WTC11 (cell line): ENCODE results near the gene GDPD3. TPM values are rescaled to one million over a fixed set of nuclear protein-coding genes. Genes with fewer than 3 reads are reported as not detected.

ENCODE experiments used
- ATAC-seq: fragments of 200-7000 bp; cut with Tn5 transposase; 2 replicates; pipeline ENCODE4 v1.10.0; 2021; ENCODE audit warnings: mild to moderate bottlenecking, moderate library complexity
- CTCF ChIA-PET: fragments of 300-600 bp; sonication (Branson Sonifier 250); formaldehyde crosslinking; loops from one replicate; lab custom pipeline; 2021; ENCODE audit warnings: antibody characterized with exemption; lab: Charles Lee
- POLR2A ChIA-PET: fragments of 350-600 bp; sonication (Branson Sonifier 250); formaldehyde crosslinking; loops from one replicate; lab custom pipeline; 2021; ENCODE audit warnings: antibody characterized with exemption; lab: Charles Lee
- DNase-seq: peaks from one replicate; pipeline ENCODE4 v3.0.0; 2021; ENCODE audit warnings: low spot score
- H3K27ac Mint-ChIP-seq: 2 replicates; pipeline ENCODE4 v1.8.0; 2021; ENCODE audit warnings: mixed read lengths
- H3K27me3 Mint-ChIP-seq: 2 replicates; pipeline ENCODE4 v1.8.0; 2021; ENCODE audit warnings: low read depth, mild to moderate bottlenecking, moderate library complexity, mixed read lengths
- H3K36me3 Mint-ChIP-seq: 2 replicates; pipeline ENCODE4 v1.8.0; 2021; ENCODE audit warnings: mixed read lengths
- H3K4me1 Mint-ChIP-seq: 2 replicates; pipeline ENCODE4 v1.8.0; 2022; ENCODE audit warnings: mixed read lengths
- H3K4me3 Mint-ChIP-seq: 2 replicates; pipeline ENCODE4 v1.8.0; 2021; ENCODE audit warnings: mild to moderate bottlenecking, moderate library complexity, mixed read lengths
- H3K9me3 Mint-ChIP-seq: 2 replicates; pipeline ENCODE4 v1.8.0; 2021; ENCODE audit warnings: mixed read lengths
- ATF3 ChIP-seq: sonication (generic); formaldehyde crosslinking; conservative IDR thresholded peaks from 2 replicates; pipeline ENCODE4 v1.8.1; 2022; ENCODE audit warnings: mild to moderate bottlenecking, missing genetic modification reagents
- CREB1 ChIP-seq: sonication (generic); formaldehyde crosslinking; IDR thresholded peaks from 2 replicates; pipeline ENCODE4 v1.8.0; 2023; ENCODE audit warnings: mild to moderate bottlenecking, missing genetic modification reagents
- CTCF ChIP-seq: fragments of 200-600 bp; IDR thresholded peaks from 2 replicates; pipeline ENCODE4 v1.8.0; 2022; ENCODE audit warnings: antibody characterized with exemption
- E2F4 ChIP-seq: sonication (generic); formaldehyde crosslinking; IDR thresholded peaks from 2 replicates; pipeline ENCODE4 v1.8.1; 2022; ENCODE audit warnings: low read depth, mild to moderate bottlenecking, moderate library complexity, missing genetic modification reagents, borderline replicate concordance
- FOXK1 ChIP-seq: sonication (generic); formaldehyde crosslinking; IDR thresholded peaks from 2 replicates; pipeline ENCODE4 v1.8.0; 2022; ENCODE audit warnings: mild to moderate bottlenecking, moderate library complexity, missing genetic modification reagents
- FOXP4 ChIP-seq: sonication (generic); formaldehyde crosslinking; IDR thresholded peaks from 2 replicates; pipeline ENCODE4 v1.8.0; 2022; ENCODE audit warnings: mild to moderate bottlenecking, missing genetic modification reagents
- GTF2I ChIP-seq: fragments of 250-450 bp; sonication (Bioruptor Pico); conservative IDR thresholded peaks from 2 replicates; pipeline ENCODE4 v1.4.0; 2021; ENCODE audit warnings: mild to moderate bottlenecking
- HMGA2 ChIP-seq: fragments of 250-450 bp; sonication (Bioruptor Pico); IDR thresholded peaks from 2 replicates; pipeline ENCODE4 v1.4.0; 2021; ENCODE audit warnings: mild to moderate bottlenecking, moderate library complexity
- MAX ChIP-seq: sonication (generic); formaldehyde crosslinking; IDR thresholded peaks from 2 replicates; pipeline ENCODE4 v1.8.0; 2022; ENCODE audit warnings: mild to moderate bottlenecking, missing genetic modification reagents
- RORB ChIP-seq: fragments of 250-450 bp; sonication (Bioruptor Pico); IDR thresholded peaks from 2 replicates; pipeline ENCODE4 v1.9.0; 2021; ENCODE audit warnings: mild to moderate bottlenecking
- TEAD1 ChIP-seq: sonication (generic); formaldehyde crosslinking; IDR thresholded peaks from 2 replicates; pipeline ENCODE4 v1.8.0; 2022; ENCODE audit warnings: mild to moderate bottlenecking, missing genetic modification reagents
- TEAD4 ChIP-seq: sonication (generic); formaldehyde crosslinking; IDR thresholded peaks from 2 replicates; pipeline ENCODE4 v1.8.0; 2022; ENCODE audit warnings: mild to moderate bottlenecking, missing genetic modification reagents
- TP53 ChIP-seq: sonication (generic); formaldehyde crosslinking; IDR thresholded peaks from 2 replicates; pipeline ENCODE4 v1.8.1; 2023; ENCODE audit warnings: mild to moderate bottlenecking, missing genetic modification reagents
- USF1 ChIP-seq: sonication (generic); formaldehyde crosslinking; IDR thresholded peaks from 2 replicates; pipeline ENCODE4 v1.8.0; 2022; ENCODE audit warnings: mild to moderate bottlenecking, missing genetic modification reagents
- USF2 ChIP-seq: sonication (generic); formaldehyde crosslinking; IDR thresholded peaks from 2 replicates; pipeline ENCODE4 v1.8.1; 2023; ENCODE audit warnings: mild to moderate bottlenecking, missing genetic modification reagents, moderate library complexity
- ZMAT4 ChIP-seq: fragments of 250-450 bp; sonication (Bioruptor Pico); IDR thresholded peaks from 2 replicates; pipeline ENCODE4 v1.9.0; 2021; ENCODE audit warnings: mild to moderate bottlenecking
- ZNF425 ChIP-seq: fragments of 250-450 bp; sonication (Bioruptor Pico); conservative IDR thresholded peaks from 2 replicates; pipeline ENCODE4 v1.9.0; 2021; ENCODE audit warnings: mild to moderate bottlenecking
- ZSCAN18 ChIP-seq: fragments of 250-450 bp; sonication (Bioruptor Pico); IDR thresholded peaks from 2 replicates; pipeline ENCODE4 v2.1.2; 2022; ENCODE audit warnings: mild to moderate bottlenecking, moderate library complexity
- total RNA-seq: library from RNA; stranded (reverse); gene quantifications from 3 replicates; pipeline ENCODE4 v1.2.3, GENCODE V29; 2021

Gene GDPD3
- total RNA-seq, 1 experiment from 2014 or later: 2.5 TPM

GRCh38 chr16:30110661-30111060 is 2.7 kb downstream of the GDPD3 start (continued):
- TF ChIP-seq FOXP4 (CRISPR knock-in tag): no peak

- ChIA-PET CTCF (interaction anchor here (0.6 kb wide), 1 partner anchor 384 kb away, joined by 3 read pairs; no protein-coding TSS in a partner anchor), POLR2A (no interaction called here)
- H3K4me1 Mint-ChIP-seq: peaks cover 3% of the 10 kb centered on the region
These were observed 5.1 kb downstream of the GDPD3 start for GRCh38 chr16:30108059-30108850.

GRCh38 chr16:30104492-30104891 is 8.8 kb downstream of the GDPD3 start:
- Mint-ChIP-seq H3K27me3 (no peaks in the 10 kb centered on the region), H3K36me3 (peaks cover 6% of the 10 kb centered on the region), H3K27ac (no peak overlapping the region), H3K4me3 (no peak overlapping the region), H3K4me1 (no peaks in the 10 kb centered on the region), H3K9me3 (no peaks in the 10 kb centered on the region)
- DNase-seq (no peak), ATAC-seq (no peak)
- ChIA-PET POLR2A (no interaction called here), CTCF (interaction anchor here (1.1 to 4.5 kb wide), 3 partner anchors 8 to 13 kb away, joined by 3 to 33 read pairs (median 4); partner anchors contain the start of genes GDPD3 and TBX6)
- no peak for TF ChIP-seq ZMAT4 (CRISPR knock-in tag)
- no peak for TF ChIP-seq ZNF425 (CRISPR knock-in tag)
- TF ChIP-seq ATF3 (CRISPR knock-in tag): no peak
- TF ChIP-seq CTCF: no peak
- no peak for TF ChIP-seq E2F4 (CRISPR knock-in tag)
- no peak for TF ChIP-seq FOXK1
- no peak for TF ChIP-seq GTF2I (CRISPR knock-in tag)
- no peak for TF ChIP-seq USF1 (CRISPR knock-in tag)
- no peak for TF ChIP-seq TEAD1
- TF ChIP-seq TEAD4: no peak
- no peak for TF ChIP-seq ZSCAN18 (CRISPR knock-in tag)
- TF ChIP-seq TP53 (CRISPR knock-in tag): no peak
- TF ChIP-seq RORB (CRISPR knock-in tag): no peak
- TF ChIP-seq CREB1 (CRISPR knock-in tag): no peak
- TF ChIP-seq HMGA2 (CRISPR knock-in tag): no peak

More at GRCh38 chr16:30108059-30108850, 5.1 kb downstream of the GDPD3 start:
- no peak for DNase-seq
- peaks cover 6% of the 10 kb centered on the region for H3K36me3 Mint-ChIP-seq
- no peaks in the 10 kb centered on the region for H3K27me3 Mint-ChIP-seq
- ATAC-seq: no peak
- no peak overlapping the region for H3K4me3 Mint-ChIP-seq
- TF ChIP-seq USF2 (no peak), MAX (CRISPR knock-in tag) (no peak)
- H3K9me3 Mint-ChIP-seq: no peaks in the 10 kb centered on the region
- H3K27ac Mint-ChIP-seq: no peak overlapping the region
